ENCODE data around the gene TRAPPC4. TPM values are rescaled to one million over a fixed set of nuclear protein-coding genes. Genes with fewer than 3 reads are reported as not detected.

The TRAPPC4 gene
- total RNA-seq, 1 donor from 2014 or later = 64.5 TPM

GRCh38 chr11:119067371-119068222, 49.0 kb downstream of the TRAPPC4 start, which contains the start of gene VPS11:
TSS of gene VPS11 (plus strand) at chr11:119067818. CDS start at chr11:119067824, 6 bp downstream.
- DNase-seq (ENCODE audit: low read depth, low spot score) = peak; percentile 89

Other genes starting within 250 kb of the TRAPPC4 start
- gene DDX6, start 227.6 kb upstream of the TRAPPC4 start, total RNA-seq = 127 and 174 TPM in 2 replicates
- gene CXCR5, start 134.9 kb upstream of the TRAPPC4 start, total RNA-seq = not detected in 2 replicates
- 8.3 and 9.1 TPM in 2 replicates for gene BCL9L, start 92.8 kb upstream of the TRAPPC4 start, total RNA-seq
- not detected in 2 replicates for gene UPK2, start 62.5 kb upstream of the TRAPPC4 start, total RNA-seq
- gene FOXR1, start 47.0 kb upstream of the TRAPPC4 start, total RNA-seq = not detected in 2 replicates
- 11.6 and 13.9 TPM in 2 replicates for gene CENATAC, start 20.6 kb upstream of the TRAPPC4 start, total RNA-seq
- 629 and 746 TPM in 2 replicates for gene RPS25, start 423 bp upstream of the TRAPPC4 start, total RNA-seq
- 15.2 and 15.4 TPM in 2 replicates for gene SLC37A4, start 12.1 kb downstream of the TRAPPC4 start, total RNA-seq
- 174 and 354 TPM in 2 replicates for gene HYOU1, start 38.4 kb downstream of the TRAPPC4 start, total RNA-seq
- 21.5 and 27.4 TPM in 2 replicates for gene VPS11, start 49.1 kb downstream of the TRAPPC4 start, total RNA-seq
- 7.8 and 11.0 TPM in 2 replicates for gene HMBS, start 66.1 kb downstream of the TRAPPC4 start, total RNA-seq
- gene DPAGT1, start 83.1 kb downstream of the TRAPPC4 start, total RNA-seq = 14.4 and 32.7 TPM in 2 replicates
- gene C2CD2L, start 88.6 kb downstream of the TRAPPC4 start, total RNA-seq = 2.0 and 4.5 TPM in 2 replicates
- 15.4 and 17.7 TPM in 2 replicates for gene HINFP, start 102.8 kb downstream of the TRAPPC4 start, total RNA-seq
- gene ABCG4, start 130.3 kb downstream of the TRAPPC4 start, total RNA-seq = 0.20 and 0.35 TPM in 2 replicates
- gene NLRX1, start 150.0 kb downstream of the TRAPPC4 start, total RNA-seq = 10.9 and 15.5 TPM in 2 replicates
- gene NHERF4, start 166.7 kb downstream of the TRAPPC4 start, total RNA-seq = 0.13 TPM in 1 of 2 replicates, not detected in the other
- 11.9 and 14.8 TPM in 2 replicates for gene CBL, start 187.6 kb downstream of the TRAPPC4 start, total RNA-seq

Data from pulmonary artery endothelial cell (primary cell).